Endothelial cell of umbilical vein (primary cell): ENCODE results near the gene CLIC6. TPM values are rescaled to one million over a fixed set of nuclear protein-coding genes. Genes with fewer than 3 reads are reported as not detected.

Experiments used
- BruUV-seq: library from RNA; stranded (reverse); fragments of 400-500 nt; replicated peaks from 2 replicates; lab custom pipeline; 2021; lab: Mats Ljungman, UMichigan
- CTCF ChIA-PET: fragments of 300-600, 350-600 bp; sonication (Branson Sonifier 250); formaldehyde crosslinking; loops from one replicate; lab custom pipeline; 2021; ENCODE audit warnings: antibody characterized with exemption, inconsistent platforms; lab: Charles Lee
- POLR2A ChIA-PET: fragments of 300-600, 350-600 bp; sonication (Branson Sonifier 250); formaldehyde crosslinking; loops from one replicate; lab custom pipeline; 2021; ENCODE audit warnings: antibody characterized with exemption, inconsistent platforms; lab: Charles Lee
- DNase-seq: peaks from one replicate; pipeline ENCODE4 v3.0.0-alpha.2; 2011; ENCODE audit warnings: low read depth, low spot score
- FAIRE-seq: peaks from 2 replicates; lab custom pipeline; 2011; peaks lifted over from hg19 to GRCh38; lab: Jason Lieb, UNC
- H2AFZ ChIP-seq: 2 replicates; pipeline ENCODE4 v1.6.0; 2012; ENCODE audit warnings: low read depth, low read length, control low read depth, inconsistent platforms
- H3K27ac ChIP-seq: 2 replicates; pipeline ENCODE4 v1.5.1; 2011; ENCODE audit warnings: low read depth, mild to moderate bottlenecking, control low read depth, low read length, moderate library complexity; ENCODE audit not compliant: insufficient read depth
- H3K27me3 ChIP-seq, 2 experiments: 2 replicates each; pipeline versions ENCODE4 v1.6.0 to v1.6.1; 2011; ENCODE audit warnings: low read length in 2 of 2, mixed read lengths in 1 of 2; ENCODE audit not compliant: control insufficient read depth in 2 of 2, insufficient read depth in 2 of 2
- H3K36me3 ChIP-seq, 2 experiments: 2 replicates in 1 of 2; 3 replicates in 1 of 2; pipeline ENCODE4 v1.5.1; 2011; ENCODE audit warnings: low read length in 2 of 2, mild to moderate bottlenecking in 1 of 2, moderate library complexity in 1 of 2; ENCODE audit not compliant: control insufficient read depth in 2 of 2, insufficient read depth in 2 of 2; ENCODE audit errors: extremely low read depth in 1 of 2
- H3K4me1 ChIP-seq: 3 replicates; pipeline ENCODE4 v1.5.1; 2011; ENCODE audit warnings: mild to moderate bottlenecking, low read length; ENCODE audit not compliant: control insufficient read depth, insufficient read depth; ENCODE audit errors: extremely low read depth
- H3K4me2 ChIP-seq: 2 replicates; pipeline ENCODE4 v1.6.1; 2011; ENCODE audit warnings: low read length, control low read depth, mixed read lengths; ENCODE audit not compliant: insufficient read depth
- H3K4me3 ChIP-seq, 3 experiments: fragments of 200-600 bp in 1 of 3; sonication (generic), shearing (Covaris generic) in 1 of 3; replicated peaks in 1 of 3; 2 replicates each; pipeline ENCODE4 v1.5.1; 2011 to 2016; ENCODE audit warnings: control low read depth in 3 of 3, low read length in 3 of 3, mild to moderate bottlenecking in 2 of 3, inconsistent platforms in 1 of 3, low read depth in 1 of 3, moderate library complexity in 1 of 3; ENCODE audit not compliant: insufficient read depth in 1 of 3
- H3K79me2 ChIP-seq: 2 replicates; pipeline ENCODE4 v1.6.0; 2012; ENCODE audit warnings: low read length, inconsistent platforms; ENCODE audit not compliant: control insufficient read depth, insufficient read depth
- H3K9ac ChIP-seq: replicated peaks from 2 replicates; pipeline ENCODE3; 2011; ENCODE audit warnings: low read length, control low read depth; ENCODE audit not compliant: insufficient read depth; ENCODE audit errors: extremely low read depth
- H3K9me1 ChIP-seq: replicated peaks from 3 replicates; pipeline ENCODE4 v1.6.0; 2011; ENCODE audit warnings: mild to moderate bottlenecking, low read length; ENCODE audit not compliant: control insufficient read depth, insufficient read depth; ENCODE audit errors: extremely low read depth
- H3K9me3 ChIP-seq: replicated peaks from 2 replicates; pipeline ENCODE4 v1.5.1; 2012; ENCODE audit warnings: low read length, inconsistent platforms; ENCODE audit not compliant: control insufficient read depth, insufficient read depth
- H4K20me1 ChIP-seq: replicated peaks from 2 replicates; pipeline ENCODE3; 2011; ENCODE audit warnings: mild to moderate bottlenecking, low read length; ENCODE audit not compliant: control insufficient read depth, insufficient read depth; ENCODE audit errors: extremely low read depth
- CTCF ChIP-seq, 2 donors: IDR thresholded peaks; 1 replicate in 1 of 2; 2 replicates in 1 of 2; pipeline ENCODE4 v1.5.1; 2011; ENCODE audit warnings: low read length in 2 of 2, mild to moderate bottlenecking in 2 of 2, moderate library complexity in 2 of 2, control low read depth in 1 of 2, inconsistent platforms in 1 of 2, low read depth in 1 of 2; ENCODE audit not compliant: insufficient read depth in 1 of 2; ENCODE audit errors: extremely low read depth in 1 of 2
- EZH2 ChIP-seq: IDR thresholded peaks from 2 replicates; pipeline ENCODE4 v1.6.1; 2012; ENCODE audit warnings: borderline replicate concordance, low read depth, mild to moderate bottlenecking, moderate library complexity, low read length, inconsistent platforms; ENCODE audit not compliant: severe bottlenecking
- FOS ChIP-seq: IDR thresholded peaks from 2 replicates; pipeline ENCODE4 v1.6.1; 2011; ENCODE audit warnings: mild to moderate bottlenecking, low read length, moderate library complexity, borderline replicate concordance; ENCODE audit not compliant: insufficient read depth
- GATA2 ChIP-seq: IDR thresholded peaks from 2 replicates; pipeline ENCODE4 v1.7.0; 2011; ENCODE audit warnings: low read depth, mild to moderate bottlenecking, moderate library complexity, mixed read lengths, low read length; ENCODE audit not compliant: insufficient read length, insufficient read depth
- JUN ChIP-seq: IDR thresholded peaks from 2 replicates; pipeline ENCODE4 v1.6.1; 2011; ENCODE audit warnings: borderline replicate concordance, low read depth; ENCODE audit not compliant: insufficient read length, insufficient read depth
- MAX ChIP-seq: IDR thresholded peaks from 2 replicates; pipeline ENCODE4 v1.6.1; 2011; ENCODE audit not compliant: insufficient read depth, insufficient read length
- MYC ChIP-seq: IDR thresholded peaks from one replicate; pipeline ENCODE4 v1.6.1; 2011; ENCODE audit warnings: mild to moderate bottlenecking, low read depth, low read length
- POLR2A ChIP-seq: IDR thresholded peaks from 2 replicates; pipeline ENCODE4 v1.6.1; 2012; ENCODE audit warnings: low read depth, mild to moderate bottlenecking, control low read depth, low read length
- POLR2AphosphoS5 ChIP-seq: IDR thresholded peaks from 2 replicates; pipeline ENCODE4 v1.6.1; 2012; ENCODE audit warnings: low read depth, mild to moderate bottlenecking, control low read depth, low read length, moderate library complexity; ENCODE audit not compliant: insufficient read depth
- dilution Hi-C: fragments of 300-500 bp; cut with MboI; formaldehyde crosslinking; loops from one replicate; pipeline ENCODE4 v1.15.0; 2019; ENCODE audit warnings: low sequenced_read_pairs; ENCODE audit not compliant: extremely low pct_ligation_motif_present
- intact Hi-C: fragments of 100-400 bp; cut with micrococcal nuclease; formaldehyde crosslinking; loops from one replicate; pipeline ENCODE4 v1.10.0; 2022
- polyA plus RNA-seq, 4 experiments: library from polyadenylated mRNA; depleted of rRNA in 3 of 4; stranded (reverse) in 3 of 4; unstranded in 1 of 4; fragments of >200 nt; gene quantifications; 2 replicates each; pipeline versions ENCODE4 v1.2.1 to v1.2.3, GENCODE V29; 2011 to 2012; ENCODE audit warnings: missing spikeins in 1 of 4
- total RNA-seq: library from RNA; stranded (reverse); gene quantifications from 2 replicates; pipeline ENCODE4 v1.2.3, GENCODE V29; 2021

Gene CLIC6
- total and polyA plus RNA-seq, 2 donors (not counting 3 experiments of a cell fraction or from before 2014, with no cell fraction given): not detected

GRCh38 chr21:34684174-34684876, 15.5 kb downstream of the CLIC6 start:
- FAIRE-seq (no peak), DNase-seq (no peak)
- Histone ChIP-seq H3K4me1 (no peaks in the 10 kb centered on the region), H3K27ac (no peak overlapping the region), H3K27me3 (peaks cover 9 to 11% of the 10 kb centered on the region in 2 experiments), H3K9me3 (no peaks in the 10 kb centered on the region), H3K4me3 (no peak overlapping the region), H3K79me2 (no peaks in the 10 kb centered on the region), H3K36me3 (no peaks in the 10 kb centered on the region), H4K20me1 (no peaks in the 10 kb centered on the region), H3K9ac (no peak overlapping the region), H2AFZ (no peak overlapping the region), H3K9me1 (no peaks in the 10 kb centered on the region), H3K4me2 (no peak overlapping the region)
- POLR2A ChIA-PET: no interaction called here
- intact Hi-C loops (no loop called here), dilution Hi-C loops (no loop called here)
- BruUV-seq: no TSS peak
- TF ChIP-seq GATA2 (no peak), MAX (no peak), POLR2A (no peak), POLR2AphosphoS5 (no peak), FOS (no peak), MYC (no peak), EZH2 (no peak), JUN (no peak), CTCF (IDR thresholded peaks at IDR 0.05; ENCODE audit: extremely low read depth in 1 of 2, insufficient read depth in 1 of 2, low read depth in 1 of 2, low read length in 2 of 2) (no peak)
- CTCF ChIA-PET: interaction anchor here (1.1 to 1.6 kb wide), 4 partner anchors 8 to 1256 kb away, joined by 3 to 4 read pairs (median 3); no protein-coding TSS in a partner anchor
